GM21381 (cell line): ENCODE results near the gene PAGE4.

ENCODE experiments used
- ATAC-seq: cut with Tn5 transposase; IDR thresholded peaks from one replicate; pipeline ENCODE4 v1.9.1; 2021; ENCODE audit warnings: mild to moderate bottlenecking, moderate library complexity; ENCODE audit not compliant: unreplicated experiment

PAGE4 gene, protein sequence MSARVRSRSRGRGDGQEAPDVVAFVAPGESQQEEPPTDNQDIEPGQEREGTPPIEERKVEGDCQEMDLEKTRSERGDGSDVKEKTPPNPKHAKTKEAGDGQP

GRCh38 chrX:49829016-49829415, at the start of gene PAGE4:
Gene PAGE4, plus strand, starts transcription at chrX:49829303. Its CDS starts 1,126 bp downstream, at chrX:49830429.
- ATAC-seq = no peak

GRCh38 chrX:49784747-49785280, 44.3 kb upstream of the PAGE4 start:
- no peak for ATAC-seq

DNA sequence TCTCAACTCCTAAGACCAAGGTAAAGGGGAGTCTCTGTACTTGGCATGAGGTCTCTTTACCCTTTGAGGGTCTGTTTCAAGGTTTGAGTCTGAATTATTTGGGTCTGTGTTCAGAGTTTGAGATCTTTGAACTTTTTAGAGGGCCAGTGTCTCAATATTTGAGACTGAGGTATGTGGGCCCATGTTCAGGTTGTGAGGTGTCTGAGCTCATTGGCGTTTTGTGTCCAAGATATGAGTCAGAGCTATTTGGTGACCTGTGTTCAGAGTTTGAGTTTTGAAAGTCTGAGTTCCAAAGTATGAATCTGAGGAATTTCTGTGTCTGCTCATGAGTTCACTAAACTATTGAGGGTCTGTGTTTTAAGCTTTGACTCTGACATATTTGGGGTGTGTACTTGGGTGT, 36.7 kb upstream of the PAGE4 start:
- ATAC-seq = no peak

GRCh38 chrX:49793686-49794085, 35.4 kb upstream of the PAGE4 start:
- no peak for ATAC-seq

- no peak for ATAC-seq
Observed at GRCh38 chrX:49799828-49800227, 29.3 kb upstream of the PAGE4 start.

DNA sequence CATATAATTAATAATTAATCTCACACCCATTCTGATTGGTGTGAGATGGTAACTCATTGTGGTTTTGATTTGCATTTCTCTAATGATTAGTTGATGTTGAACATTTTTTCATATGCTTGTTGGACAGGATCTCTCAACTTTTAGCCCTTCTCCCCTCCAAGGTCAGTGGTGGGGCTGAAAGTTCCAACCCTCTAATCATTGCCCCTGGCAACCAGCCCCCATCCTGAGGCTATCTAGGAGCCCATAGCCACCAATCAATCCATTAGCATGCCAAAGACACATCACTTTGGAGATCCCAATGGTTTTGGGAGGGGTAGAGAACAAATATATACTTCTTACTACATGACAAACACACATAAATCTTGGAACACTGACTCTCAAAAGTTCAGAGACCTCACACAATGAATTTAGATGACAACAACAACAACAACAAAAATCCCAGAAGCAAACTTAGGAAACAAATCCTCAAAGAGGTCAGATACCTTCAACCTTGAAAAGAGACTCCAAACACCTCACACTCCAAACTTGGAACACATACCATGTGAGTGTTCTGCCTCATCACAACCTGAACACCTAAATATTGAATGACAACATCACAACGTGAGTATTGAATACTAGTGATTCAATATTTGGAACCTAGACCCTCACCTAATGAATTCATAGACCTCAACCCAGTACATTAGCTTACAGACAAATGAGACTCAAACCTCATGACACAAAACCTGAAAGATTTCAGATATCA, 19.0 kb upstream of the PAGE4 start:
- ATAC-seq = no peak

- no peak for ATAC-seq
Observed at GRCh38 chrX:49812177-49812576, 16.9 kb upstream of the PAGE4 start.

GRCh38 chrX:49816435-49816834, 12.7 kb upstream of the PAGE4 start:
- ATAC-seq = no peak

DNA sequence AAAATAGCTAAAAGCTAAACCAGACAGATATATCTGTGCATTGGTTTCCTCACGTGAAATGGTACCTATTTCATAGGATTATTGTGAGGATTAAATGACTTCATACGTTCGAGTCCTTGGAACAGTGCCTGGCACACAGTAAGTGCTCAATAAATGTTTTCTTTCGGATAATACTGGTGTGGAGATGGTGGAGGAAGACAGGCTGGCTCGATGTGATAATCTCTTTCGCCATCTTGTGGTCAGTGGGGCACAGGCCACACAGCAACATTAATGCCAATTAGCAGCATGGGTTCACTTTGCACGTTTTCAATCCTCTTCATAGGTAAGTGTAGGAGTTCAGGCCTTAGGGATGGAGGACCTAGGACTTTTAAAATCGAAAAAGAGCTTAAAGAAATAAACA, 9.3 kb downstream of the PAGE4 start:
- no peak for ATAC-seq

DNA sequence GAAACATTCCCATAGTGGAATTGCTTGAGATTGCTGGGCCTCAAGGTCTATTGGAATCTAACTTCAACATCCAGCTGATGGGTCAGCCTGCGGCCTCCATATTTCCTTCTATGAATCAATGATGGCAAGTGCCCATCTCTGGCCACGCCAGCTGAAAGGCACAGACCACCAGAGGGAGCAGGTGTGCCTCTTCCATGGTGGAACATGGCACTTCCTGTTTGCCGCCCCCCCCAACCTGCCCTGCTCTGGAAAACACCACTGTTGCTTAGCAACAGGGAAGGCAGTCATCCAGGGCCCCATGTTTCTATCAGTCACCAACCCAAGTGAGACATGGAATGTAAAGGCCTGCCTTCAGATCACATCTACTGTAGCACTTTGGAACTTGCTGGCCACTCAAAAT, 11.6 kb downstream of the PAGE4 start:
- no peak for ATAC-seq

DNA sequence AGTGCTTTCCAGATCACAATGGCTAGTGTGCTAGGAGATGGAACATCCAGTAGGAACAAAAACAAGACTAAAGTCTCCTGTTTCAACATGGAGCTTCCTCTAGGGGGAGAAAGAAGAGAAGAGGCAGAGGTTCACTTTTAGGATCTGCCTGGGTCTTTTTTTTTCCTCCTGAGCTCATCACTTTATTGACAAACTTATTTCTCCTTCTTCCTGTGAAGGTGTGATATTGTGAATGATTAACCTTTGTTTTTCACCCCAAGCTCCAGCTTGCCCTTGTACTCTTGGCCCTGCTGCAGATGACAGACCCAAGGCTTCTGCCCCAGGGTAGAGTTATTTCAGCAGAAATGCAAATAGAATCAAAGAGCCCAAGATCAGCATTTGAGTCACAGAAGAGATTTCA, 13.5 kb downstream of the PAGE4 start:
- no peak for ATAC-seq

DNA sequence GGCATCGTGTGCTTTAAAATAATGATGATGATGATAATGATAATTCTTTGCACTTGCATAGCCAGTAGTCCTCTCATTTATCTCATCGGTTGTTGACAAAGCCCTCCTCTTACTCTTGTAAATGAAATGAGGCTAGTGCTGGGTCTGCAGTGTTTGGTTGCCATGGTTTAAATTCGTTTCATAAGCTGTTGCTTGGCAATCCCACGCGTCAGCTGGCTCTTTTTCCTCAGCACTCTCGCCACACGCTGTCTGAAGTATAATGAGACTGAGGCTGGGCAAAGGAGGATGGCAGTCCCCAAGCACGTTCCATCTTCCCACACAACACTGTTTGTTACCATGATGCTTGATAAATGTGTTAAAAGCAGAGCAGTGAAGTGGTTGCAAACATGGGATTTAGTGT, 15.5 kb downstream of the PAGE4 start:
- no peak for ATAC-seq

- no peak for ATAC-seq
Observed at GRCh38 chrX:49845701-49846403, 16.7 kb downstream of the PAGE4 start.

DNA sequence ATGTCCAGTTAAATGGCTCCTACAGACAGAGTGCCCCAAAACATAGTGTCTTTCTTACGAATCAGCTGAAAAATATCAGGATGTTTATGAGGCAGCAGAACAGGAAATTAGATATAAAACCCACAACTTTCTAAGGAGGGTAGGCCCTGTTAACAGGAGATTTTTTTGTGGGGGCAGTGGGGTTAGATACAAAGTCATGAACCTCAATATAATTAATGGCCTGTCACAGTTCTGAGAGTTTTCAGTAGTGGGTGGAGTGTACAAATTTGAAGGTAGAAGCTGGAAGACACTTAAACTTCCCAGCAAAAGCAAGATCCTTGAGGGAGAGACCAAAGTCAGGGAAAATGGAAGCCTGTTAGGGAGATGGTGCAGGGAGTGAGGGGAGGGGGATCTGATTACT, 17.4 kb downstream of the PAGE4 start:
- no peak for ATAC-seq

DNA sequence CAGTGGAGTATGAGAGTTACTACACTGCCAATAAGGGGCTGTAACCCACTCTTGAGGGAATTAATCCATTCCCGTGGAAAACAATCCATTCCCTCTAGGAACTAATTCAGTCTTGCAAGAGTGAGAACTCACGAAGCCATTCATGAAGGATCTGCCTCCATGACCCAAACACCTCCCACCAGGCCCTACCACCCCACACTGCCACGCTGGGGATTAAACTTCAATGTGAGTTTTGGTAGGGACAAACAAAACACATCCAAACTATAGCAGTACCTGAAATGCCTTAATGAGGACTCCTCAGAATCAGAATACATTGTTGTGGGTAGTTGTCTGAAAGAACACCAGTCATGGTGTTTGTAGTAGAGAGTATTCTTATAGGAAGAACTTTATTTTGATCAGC, 19.2 kb downstream of the PAGE4 start:
- no peak for ATAC-seq

DNA sequence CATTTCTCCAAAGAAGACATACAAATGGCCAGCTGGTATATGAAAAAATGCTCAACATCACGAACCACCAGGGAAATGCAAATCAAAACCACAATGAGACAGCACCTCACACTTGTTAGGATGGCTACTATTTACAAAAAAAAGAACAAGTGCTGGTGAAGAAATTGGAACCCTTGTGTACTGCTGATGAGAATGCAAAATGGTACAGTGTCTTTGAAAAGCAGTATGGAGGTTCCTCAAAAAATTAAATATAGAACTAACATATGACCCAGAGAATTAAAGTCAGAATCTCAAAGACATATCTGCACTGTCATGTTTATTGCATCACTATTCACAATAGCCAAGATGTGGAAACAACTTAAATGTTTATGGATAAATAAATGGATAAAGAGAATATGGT, 20.9 kb downstream of the PAGE4 start:
- no peak for ATAC-seq

DNA sequence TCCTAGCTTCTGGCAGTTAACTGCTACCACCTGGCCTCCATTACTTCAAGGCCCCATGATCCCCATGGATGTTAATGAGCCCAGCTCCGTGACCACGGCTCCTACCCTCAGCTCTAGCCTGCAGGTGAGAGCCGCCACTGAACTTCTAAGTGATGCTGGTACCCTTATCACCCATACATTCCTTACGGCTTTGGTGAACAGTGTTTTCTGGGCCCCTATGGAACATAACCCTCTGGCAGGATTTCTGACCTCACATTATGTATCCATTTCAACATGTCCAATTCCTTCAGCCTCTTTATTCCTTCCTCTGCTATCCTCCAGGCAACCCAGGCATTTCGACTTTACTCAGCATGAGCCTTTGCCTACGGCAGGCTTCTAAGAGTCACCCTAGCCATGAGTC, 24.6 kb downstream of the PAGE4 start:
- no peak for ATAC-seq

DNA sequence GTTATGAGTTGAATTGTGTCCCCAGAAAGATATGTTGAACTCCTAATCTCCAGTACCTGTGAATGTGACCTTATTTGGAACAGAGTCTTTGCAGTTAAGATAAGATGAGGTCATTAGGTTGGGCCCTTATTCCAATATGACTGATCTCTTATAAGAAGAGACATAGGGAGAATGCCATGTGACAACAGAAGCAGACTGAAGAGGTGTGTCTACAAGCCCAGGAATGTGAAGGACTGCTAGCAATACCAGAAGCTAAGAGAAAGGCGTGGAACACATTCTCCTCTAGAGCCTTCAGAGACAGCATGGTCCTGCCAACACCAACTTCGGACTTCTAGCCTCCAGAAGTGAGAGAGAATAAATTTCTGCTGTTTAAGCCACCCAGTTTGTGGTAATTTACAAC, 27.7 kb downstream of the PAGE4 start:
- no peak for ATAC-seq

- ATAC-seq = no peak
Observed at GRCh38 chrX:49858341-49858740, 29.2 kb downstream of the PAGE4 start.

GRCh38 chrX:49859491-49859890, 30.4 kb downstream of the PAGE4 start:
- ATAC-seq = no peak

GRCh38 chrX:49860867-49861535, 31.9 kb downstream of the PAGE4 start:
- no peak for ATAC-seq

DNA sequence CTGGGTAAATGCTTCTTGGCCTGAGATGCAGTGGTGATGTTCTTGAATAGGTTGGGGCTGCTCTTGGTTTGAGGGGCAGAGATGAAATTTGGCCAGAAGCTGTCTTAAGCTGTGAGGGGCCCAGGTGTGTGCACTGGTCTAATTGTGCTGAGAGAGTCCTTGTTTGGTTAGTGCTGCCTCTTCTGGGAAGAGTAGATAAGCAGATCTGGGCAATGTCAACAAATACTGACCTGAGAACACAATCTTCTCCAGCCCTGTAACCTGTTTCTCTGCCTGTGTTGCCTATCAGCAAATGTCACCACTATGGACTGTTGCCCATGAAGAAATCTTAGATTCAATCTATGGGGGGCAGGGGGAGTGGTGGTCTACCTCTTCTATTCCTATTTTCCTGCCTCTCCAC, 33.0 kb downstream of the PAGE4 start:
- ATAC-seq = no peak
